Liver (tissue), 9 donors: Measurements from ENCODE around the gene RAD51B. TPM values are rescaled to one million over a fixed set of nuclear protein-coding genes. Genes with fewer than 3 reads are reported as not detected.

Source experiments
- DNase-seq: peaks from one replicate; pipeline ENCODE4 v3.0.0-alpha.2; 2017; ENCODE audit warnings: low spot score
- H3K27ac ChIP-seq, 2 donors: one replicate each; pipeline ENCODE4 v1.7.0; 2013; ENCODE audit warnings: inconsistent platforms in 2 of 2, low read length in 2 of 2, control low read depth in 1 of 2, low read depth in 1 of 2, mild to moderate bottlenecking in 1 of 2
- H3K27me3 ChIP-seq, 4 donors: one replicate each; pipeline versions ENCODE4 v1.6.1 to v1.7.0; 2013; ENCODE audit warnings: low read length in 3 of 4, inconsistent platforms in 1 of 4, mild to moderate bottlenecking in 1 of 4, moderate library complexity in 1 of 4; ENCODE audit not compliant: control insufficient read depth in 4 of 4, insufficient read depth in 4 of 4
- H3K36me3 ChIP-seq, 4 donors: one replicate each; pipeline versions ENCODE4 v1.6.1 to v1.7.0; 2013; ENCODE audit warnings: low read length in 3 of 4, mild to moderate bottlenecking in 3 of 4, low read depth in 1 of 4, moderate library complexity in 1 of 4; ENCODE audit not compliant: control insufficient read depth in 4 of 4, insufficient read depth in 3 of 4
- H3K4me1 ChIP-seq, 4 donors: one replicate each; pipeline versions ENCODE4 v1.6.1 to v1.7.0; 2013; ENCODE audit warnings: low read length in 3 of 4, mild to moderate bottlenecking in 3 of 4, moderate library complexity in 1 of 4; ENCODE audit not compliant: control insufficient read depth in 4 of 4, insufficient read depth in 4 of 4
- H3K4me3 ChIP-seq, 3 donors: one replicate each; pipeline versions ENCODE4 v1.6.1 to v1.7.0; 2013; ENCODE audit warnings: low read length in 3 of 3, control low read depth in 1 of 3, low read depth in 1 of 3, mild to moderate bottlenecking in 1 of 3
- H3K9ac ChIP-seq, 2 donors: one replicate each; pipeline ENCODE4 v1.7.0; 2013; ENCODE audit warnings: low read length in 2 of 2, mild to moderate bottlenecking in 2 of 2, moderate library complexity in 2 of 2, control low read depth in 1 of 2, low read depth in 1 of 2
- H3K9me3 ChIP-seq, 4 donors: one replicate each; pipeline versions ENCODE4 v1.6.1 to v1.7.0; 2013; ENCODE audit warnings: low read length in 3 of 4; ENCODE audit not compliant: control insufficient read depth in 4 of 4
- EGR1 ChIP-seq, 2 donors: IDR thresholded peaks; 2 replicates each; pipeline ENCODE4 v1.6.1; 2016 to 2018; ENCODE audit warnings: antibody characterized with exemption in 2 of 2, low read depth in 2 of 2
- FOXA1 ChIP-seq: IDR thresholded peaks from 2 replicates; pipeline ENCODE4 v1.6.1; 2016; ENCODE audit warnings: antibody characterized with exemption
- FOXA2 ChIP-seq: IDR thresholded peaks from 2 replicates; pipeline ENCODE4 v1.6.1; 2016; ENCODE audit warnings: antibody characterized with exemption
- GABPA ChIP-seq, 2 donors: IDR thresholded peaks in 1 of 2; conservative IDR thresholded peaks in 1 of 2; 2 replicates each; pipeline ENCODE4 v1.6.1; 2016; ENCODE audit warnings: antibody characterized with exemption in 2 of 2, mild to moderate bottlenecking in 1 of 2, moderate library complexity in 1 of 2
- HNF4A ChIP-seq, 2 donors: conservative IDR thresholded peaks; 2 replicates each; pipeline ENCODE4 v1.6.1; 2016; ENCODE audit warnings: antibody characterized with exemption in 2 of 2, mild to moderate bottlenecking in 2 of 2
- HNF4G ChIP-seq: IDR thresholded peaks from 2 replicates; pipeline ENCODE4 v1.6.1; 2016; ENCODE audit warnings: antibody characterized with exemption
- JUND ChIP-seq, 2 donors: IDR thresholded peaks; 2 replicates each; pipeline ENCODE4 v1.6.1; 2016; ENCODE audit warnings: antibody characterized with exemption in 2 of 2
- NR2F2 ChIP-seq: IDR thresholded peaks from 2 replicates; pipeline ENCODE4 v1.6.1; 2016; ENCODE audit warnings: antibody characterized with exemption
- RAD21 ChIP-seq, 2 donors: IDR thresholded peaks; 2 replicates each; pipeline ENCODE4 v1.6.1; 2016; ENCODE audit warnings: antibody characterized with exemption in 2 of 2, mild to moderate bottlenecking in 2 of 2
- RXRA ChIP-seq, 2 donors: IDR thresholded peaks; 2 replicates each; pipeline ENCODE4 v1.6.1; 2017 to 2018; ENCODE audit warnings: antibody characterized with exemption in 2 of 2, mild to moderate bottlenecking in 1 of 2
- SP1 ChIP-seq: IDR thresholded peaks from 2 replicates; pipeline ENCODE4 v1.6.1; 2018; ENCODE audit warnings: antibody characterized with exemption, mild to moderate bottlenecking
- TAF1 ChIP-seq: conservative IDR thresholded peaks from 2 replicates; pipeline ENCODE4 v1.6.1; 2016; ENCODE audit warnings: antibody characterized with exemption, mild to moderate bottlenecking
- YY1 ChIP-seq: IDR thresholded peaks from 2 replicates; pipeline ENCODE4 v1.6.1; 2016; ENCODE audit warnings: antibody characterized with exemption, mild to moderate bottlenecking
- whole genome bisulfite sequencing: extraction: QIAGEN DNeasy Blood & Tissue Kit; methylation state at CpG from one replicate; pipeline ENCODE4 v1.1.7; 2013; 5-methylcytosine and 5-hydroxymethylcytosine counted together
- polyA plus RNA-seq, 2 donors: library from polyadenylated mRNA; stranded (reverse) in 1 of 2; unstranded in 1 of 2; fragments of 200-250 nt in 1 of 2; fragments of >200 nt in 1 of 2; fragmentation: Nextera tagmentation in 1 of 2; extraction: Ambion mirVana in 1 of 2; gene quantifications; one replicate each; pipeline versions ENCODE4 v1.2.1 to v1.2.3, GENCODE V29; 2013 to 2015
- total RNA-seq, 2 donors: library from RNA; depleted of rRNA; stranded (reverse); fragments of >200 nt; gene quantifications; one replicate each; pipeline ENCODE4 v1.2.3, GENCODE V29; 2014
- TF ChIP-seq, protein P1 (sequence below): fragments of 150-350 bp; IDR thresholded peaks from 2 replicates; pipeline ENCODE4 v1.5.1; 2017; ENCODE audit warnings: improper control_type of control experiment, low read depth, low read length; ENCODE audit not compliant: missing input control
- TF ChIP-seq, protein P2 (sequence below): IDR thresholded peaks from 2 replicates; pipeline ENCODE4 v1.6.1; 2016; ENCODE audit warnings: antibody characterized with exemption, mild to moderate bottlenecking
- TF ChIP-seq, protein P3 (sequence below): IDR thresholded peaks from 2 replicates; pipeline ENCODE4 v1.6.1; 2016; ENCODE audit warnings: antibody characterized with exemption
- TF ChIP-seq, protein P4 (sequence below): IDR thresholded peaks from 2 replicates; pipeline ENCODE4 v1.6.1; 2016; ENCODE audit warnings: antibody characterized with exemption
- TF ChIP-seq, protein P5 (sequence below): IDR thresholded peaks from 2 replicates; pipeline ENCODE4 v1.6.1; 2016; ENCODE audit warnings: antibody characterized with exemption
- donor health status: healthy.
- donor health status: healthy.
- donor health status: healthy.
- donor health status: healthy.
- donor health status: healthy.

Gene RAD51B
- total and polyA plus RNA-seq, 4 donors = 0.81 to 12.9 (median 2.4) TPM

DNA sequence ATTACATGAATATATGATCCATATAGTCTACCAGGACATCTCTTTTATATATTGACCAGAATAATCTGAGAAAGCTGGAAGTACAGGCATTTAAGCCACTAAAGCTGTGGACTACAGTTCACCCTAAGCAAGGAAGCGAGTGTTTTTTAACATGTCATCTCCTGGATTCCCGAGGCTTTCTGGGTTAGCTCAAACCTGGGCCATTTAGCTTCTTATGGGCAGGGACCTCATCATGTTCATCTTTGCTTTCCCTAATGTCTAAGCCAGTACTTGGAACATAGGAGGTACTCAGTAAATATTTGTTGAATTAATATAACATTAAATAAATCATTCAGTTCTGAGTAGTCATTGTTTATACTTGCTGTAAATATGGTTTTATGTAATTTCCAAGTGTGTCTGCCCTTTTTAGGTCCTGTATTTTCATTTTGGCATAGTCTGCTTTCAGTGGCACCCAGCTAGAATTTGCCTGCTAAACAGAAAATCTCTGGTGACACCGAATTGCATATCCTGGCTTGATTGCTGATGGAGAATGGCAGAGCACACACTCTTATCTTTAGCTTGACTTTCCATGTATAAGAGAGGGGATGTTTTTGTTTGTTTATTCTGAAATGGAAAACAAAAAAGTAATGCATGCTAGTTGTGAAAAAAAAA, 628.8 kb downstream of the RAD51B start:
- TF ChIP-seq JUND (IDR thresholded peaks at IDR 0.05) (no peak), YY1 (no peak), GABPA (IDR thresholded peaks at IDR 0.05 in 1 of 2, conservative IDR thresholded peaks at IDR 0.05 in 1 of 2) (no peak), FOXA1 (no peak), NR2F2 (no peak), EGR1 (IDR thresholded peaks at IDR 0.05; ENCODE audit: low read depth in 2 of 2) (no peak), HNF4G (no peak), HNF4A (conservative IDR thresholded peaks at IDR 0.05) (no peak), FOXA2 (no peak), SP1 (no peak), TAF1 (no peak), RXRA (IDR thresholded peaks at IDR 0.05) (no peak), RAD21 (IDR thresholded peaks at IDR 0.05) (no peak)
- TF ChIP-seq, protein P1, sequence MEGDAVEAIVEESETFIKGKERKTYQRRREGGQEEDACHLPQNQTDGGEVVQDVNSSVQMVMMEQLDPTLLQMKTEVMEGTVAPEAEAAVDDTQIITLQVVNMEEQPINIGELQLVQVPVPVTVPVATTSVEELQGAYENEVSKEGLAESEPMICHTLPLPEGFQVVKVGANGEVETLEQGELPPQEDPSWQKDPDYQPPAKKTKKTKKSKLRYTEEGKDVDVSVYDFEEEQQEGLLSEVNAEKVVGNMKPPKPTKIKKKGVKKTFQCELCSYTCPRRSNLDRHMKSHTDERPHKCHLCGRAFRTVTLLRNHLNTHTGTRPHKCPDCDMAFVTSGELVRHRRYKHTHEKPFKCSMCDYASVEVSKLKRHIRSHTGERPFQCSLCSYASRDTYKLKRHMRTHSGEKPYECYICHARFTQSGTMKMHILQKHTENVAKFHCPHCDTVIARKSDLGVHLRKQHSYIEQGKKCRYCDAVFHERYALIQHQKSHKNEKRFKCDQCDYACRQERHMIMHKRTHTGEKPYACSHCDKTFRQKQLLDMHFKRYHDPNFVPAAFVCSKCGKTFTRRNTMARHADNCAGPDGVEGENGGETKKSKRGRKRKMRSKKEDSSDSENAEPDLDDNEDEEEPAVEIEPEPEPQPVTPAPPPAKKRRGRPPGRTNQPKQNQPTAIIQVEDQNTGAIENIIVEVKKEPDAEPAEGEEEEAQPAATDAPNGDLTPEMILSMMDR = no peak
- TF ChIP-seq, protein P2, sequence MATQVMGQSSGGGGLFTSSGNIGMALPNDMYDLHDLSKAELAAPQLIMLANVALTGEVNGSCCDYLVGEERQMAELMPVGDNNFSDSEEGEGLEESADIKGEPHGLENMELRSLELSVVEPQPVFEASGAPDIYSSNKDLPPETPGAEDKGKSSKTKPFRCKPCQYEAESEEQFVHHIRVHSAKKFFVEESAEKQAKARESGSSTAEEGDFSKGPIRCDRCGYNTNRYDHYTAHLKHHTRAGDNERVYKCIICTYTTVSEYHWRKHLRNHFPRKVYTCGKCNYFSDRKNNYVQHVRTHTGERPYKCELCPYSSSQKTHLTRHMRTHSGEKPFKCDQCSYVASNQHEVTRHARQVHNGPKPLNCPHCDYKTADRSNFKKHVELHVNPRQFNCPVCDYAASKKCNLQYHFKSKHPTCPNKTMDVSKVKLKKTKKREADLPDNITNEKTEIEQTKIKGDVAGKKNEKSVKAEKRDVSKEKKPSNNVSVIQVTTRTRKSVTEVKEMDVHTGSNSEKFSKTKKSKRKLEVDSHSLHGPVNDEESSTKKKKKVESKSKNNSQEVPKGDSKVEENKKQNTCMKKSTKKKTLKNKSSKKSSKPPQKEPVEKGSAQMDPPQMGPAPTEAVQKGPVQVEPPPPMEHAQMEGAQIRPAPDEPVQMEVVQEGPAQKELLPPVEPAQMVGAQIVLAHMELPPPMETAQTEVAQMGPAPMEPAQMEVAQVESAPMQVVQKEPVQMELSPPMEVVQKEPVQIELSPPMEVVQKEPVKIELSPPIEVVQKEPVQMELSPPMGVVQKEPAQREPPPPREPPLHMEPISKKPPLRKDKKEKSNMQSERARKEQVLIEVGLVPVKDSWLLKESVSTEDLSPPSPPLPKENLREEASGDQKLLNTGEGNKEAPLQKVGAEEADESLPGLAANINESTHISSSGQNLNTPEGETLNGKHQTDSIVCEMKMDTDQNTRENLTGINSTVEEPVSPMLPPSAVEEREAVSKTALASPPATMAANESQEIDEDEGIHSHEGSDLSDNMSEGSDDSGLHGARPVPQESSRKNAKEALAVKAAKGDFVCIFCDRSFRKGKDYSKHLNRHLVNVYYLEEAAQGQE = no peak
- TF ChIP-seq, protein P3, sequence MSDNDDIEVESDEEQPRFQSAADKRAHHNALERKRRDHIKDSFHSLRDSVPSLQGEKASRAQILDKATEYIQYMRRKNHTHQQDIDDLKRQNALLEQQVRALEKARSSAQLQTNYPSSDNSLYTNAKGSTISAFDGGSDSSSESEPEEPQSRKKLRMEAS = no peak
- TF ChIP-seq, protein P4, sequence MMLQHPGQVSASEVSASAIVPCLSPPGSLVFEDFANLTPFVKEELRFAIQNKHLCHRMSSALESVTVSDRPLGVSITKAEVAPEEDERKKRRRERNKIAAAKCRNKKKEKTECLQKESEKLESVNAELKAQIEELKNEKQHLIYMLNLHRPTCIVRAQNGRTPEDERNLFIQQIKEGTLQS = no peak
- TF ChIP-seq, protein P5, sequence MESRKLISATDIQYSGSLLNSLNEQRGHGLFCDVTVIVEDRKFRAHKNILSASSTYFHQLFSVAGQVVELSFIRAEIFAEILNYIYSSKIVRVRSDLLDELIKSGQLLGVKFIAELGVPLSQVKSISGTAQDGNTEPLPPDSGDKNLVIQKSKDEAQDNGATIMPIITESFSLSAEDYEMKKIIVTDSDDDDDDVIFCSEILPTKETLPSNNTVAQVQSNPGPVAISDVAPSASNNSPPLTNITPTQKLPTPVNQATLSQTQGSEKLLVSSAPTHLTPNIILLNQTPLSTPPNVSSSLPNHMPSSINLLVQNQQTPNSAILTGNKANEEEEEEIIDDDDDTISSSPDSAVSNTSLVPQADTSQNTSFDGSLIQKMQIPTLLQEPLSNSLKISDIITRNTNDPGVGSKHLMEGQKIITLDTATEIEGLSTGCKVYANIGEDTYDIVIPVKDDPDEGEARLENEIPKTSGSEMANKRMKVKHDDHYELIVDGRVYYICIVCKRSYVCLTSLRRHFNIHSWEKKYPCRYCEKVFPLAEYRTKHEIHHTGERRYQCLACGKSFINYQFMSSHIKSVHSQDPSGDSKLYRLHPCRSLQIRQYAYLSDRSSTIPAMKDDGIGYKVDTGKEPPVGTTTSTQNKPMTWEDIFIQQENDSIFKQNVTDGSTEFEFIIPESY = no peak
- no peak overlapping the region for H3K4me3 ChIP-seq
- DNase-seq = no peak
- peaks cover 6 to 36% (median 20%) of the 10 kb centered on the region in 4 donors for H3K4me1 ChIP-seq
- H3K27ac ChIP-seq = peak overlapping the region; percentile 63 to 76
- H3K9me3 ChIP-seq = no peaks in the 10 kb centered on the region
- H3K36me3 ChIP-seq = no peaks in the 10 kb centered on the region
- H3K27me3 ChIP-seq = no peaks in the 10 kb centered on the region
- peak overlapping the region in 1 of 2 donors; percentile 22 for H3K9ac ChIP-seq
- 67% methylated on average over 3 of the region's 3 CpGs for WGBS
